Hepatocyte (in vitro differentiated cells): ENCODE measurements around the gene SLC5A12. TPM values are rescaled to one million over a fixed set of nuclear protein-coding genes. Genes with fewer than 3 reads are reported as not detected.
"Not testable (repeated sequence)": the region's sequence is repeated elsewhere in the genome, so short reads cannot be mapped to it uniquely, and the experiment has no call there.

Experiments used
- DNase-seq: peaks from one replicate; pipeline ENCODE4 v3.0.0-alpha.2; 2016; ENCODE audit warnings: low spot score
- H2AFZ ChIP-seq: fragments of 200-600 bp; sonication (generic); 2 replicates; pipeline ENCODE4 v1.6.0; 2016; ENCODE audit warnings: antibody characterized with exemption, mild to moderate bottlenecking
- H3K27ac ChIP-seq: fragments of 200-600 bp; sonication (generic); 2 replicates; pipeline ENCODE4 v1.5.1; 2016; ENCODE audit warnings: mild to moderate bottlenecking
- H3K27me3 ChIP-seq: fragments of 200-600 bp; sonication (generic); 2 replicates; pipeline ENCODE4 v1.6.1; 2016
- H3K36me3 ChIP-seq: fragments of 200-600 bp; sonication (generic); replicated peaks from 2 replicates; pipeline ENCODE4 v1.5.1; 2016; ENCODE audit warnings: low read depth; ENCODE audit not compliant: insufficient read depth
- H3K4me1 ChIP-seq: fragments of 200-600 bp; sonication (generic); 2 replicates; pipeline ENCODE4 v1.5.1; 2016; ENCODE audit warnings: mild to moderate bottlenecking, moderate library complexity; ENCODE audit not compliant: insufficient read depth
- H3K4me2 ChIP-seq: fragments of 200-600 bp; sonication (generic); 2 replicates; pipeline ENCODE4 v1.6.0; 2016
- H3K4me3 ChIP-seq: fragments of 200-600 bp; sonication (generic); 2 replicates; pipeline ENCODE4 v1.5.1; 2016; ENCODE audit warnings: mild to moderate bottlenecking
- H3K79me2 ChIP-seq: fragments of 200-600 bp; sonication (generic); 2 replicates; pipeline ENCODE4 v1.6.0; 2017; ENCODE audit warnings: mild to moderate bottlenecking
- H3K9me2 ChIP-seq: fragments of 200-600 bp; sonication (generic); replicated peaks from 2 replicates; pipeline ENCODE4 v1.6.0; 2017; ENCODE audit warnings: mild to moderate bottlenecking; ENCODE audit not compliant: insufficient read depth
- H3K9me3 ChIP-seq: fragments of 200-600 bp; sonication (generic); 2 replicates; pipeline ENCODE4 v1.5.1; 2016; ENCODE audit warnings: low read depth, mild to moderate bottlenecking
- H4K20me1 ChIP-seq: fragments of 200-600 bp; sonication (generic); 2 replicates; pipeline ENCODE4 v1.6.0; 2016; ENCODE audit warnings: mild to moderate bottlenecking; ENCODE audit not compliant: insufficient read depth, poor library complexity, severe bottlenecking
- EZH2 ChIP-seq: fragments of 200-600 bp; sonication (generic); IDR thresholded peaks from 2 replicates; pipeline ENCODE4 v1.6.1; 2016; ENCODE audit warnings: antibody characterized with exemption, mild to moderate bottlenecking, borderline replicate concordance
- EZH2phosphoT487 ChIP-seq: fragments of 200-600 bp; sonication (generic); IDR thresholded peaks from one replicate; pipeline ENCODE4 v1.6.1; 2018; ENCODE audit warnings: antibody characterized with exemption, mild to moderate bottlenecking, low read depth, moderate library complexity; ENCODE audit not compliant: unreplicated experiment, severe bottlenecking
- WGBS: methylation state at CpG from one replicate; pipeline ENCODE4 v1.1.6; 2016; ENCODE audit warnings: low lambda C conversion rate; ENCODE audit errors: missing lambda C conversion rate; 5-methylcytosine and 5-hydroxymethylcytosine counted together
- polyA plus RNA-seq: library from polyadenylated mRNA; unstranded; fragments of >200 nt; fragmentation: Nextera tagmentation; extraction: Ambion mirVana; gene quantifications from 2 replicates; pipeline ENCODE4 v1.2.1, GENCODE V29; 2016
- total RNA-seq: library from RNA; depleted of rRNA; stranded (reverse); fragments of >200 nt; gene quantifications from 2 replicates; pipeline ENCODE4 v1.2.3, GENCODE V29; 2014
- TF ChIP-seq, protein P1 (sequence below): fragments of 200-600 bp; sonication (generic); IDR thresholded peaks from 2 replicates; pipeline ENCODE4 v1.5.1; 2016; ENCODE audit warnings: antibody characterized with exemption, mild to moderate bottlenecking; ENCODE audit not compliant: poor library complexity

Gene SLC5A12
- total and polyA plus RNA-seq, 2 experiments from 2014 or later, result 37.8 to 41.9 TPM

DNA sequence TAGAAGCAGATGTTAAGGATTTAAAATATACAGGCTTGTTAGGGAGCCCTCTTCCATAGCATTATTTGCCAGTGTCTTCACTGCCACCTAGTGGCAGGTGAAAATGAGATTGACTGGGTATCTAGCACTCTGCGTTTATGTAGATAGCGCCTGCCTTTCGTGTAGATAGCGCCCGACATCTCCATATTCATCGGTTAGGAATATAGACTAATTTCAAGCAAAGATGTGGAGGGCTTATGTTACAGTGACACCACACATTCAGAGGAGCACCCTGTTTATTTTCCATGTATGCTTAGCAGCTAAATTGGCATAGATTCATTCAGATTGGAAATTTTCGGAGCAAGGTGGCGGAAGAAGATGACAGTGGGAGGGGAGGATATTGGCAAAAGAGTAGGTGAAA, 72.0 kb downstream of the SLC5A12 start:
- no peaks in the 10 kb centered on the region for H3K9me2 ChIP-seq
- no peak overlapping the region for H3K4me3 ChIP-seq
- H3K79me2 ChIP-seq, result no peaks in the 10 kb centered on the region
- H4K20me1 ChIP-seq, result no peaks in the 10 kb centered on the region
- H3K9me3 ChIP-seq, result no peaks in the 10 kb centered on the region
- H3K27ac ChIP-seq, result no peak overlapping the region
- 34% methylated on average over 8 of the region's 8 CpGs for WGBS
- H3K4me2 ChIP-seq, result no peak overlapping the region
- DNase-seq, result peak; percentile 84
- no peaks in the 10 kb centered on the region for H3K4me1 ChIP-seq
- H2AFZ ChIP-seq, result no peak overlapping the region
- H3K27me3 ChIP-seq, result peaks cover 19% of the 10 kb centered on the region
- H3K36me3 ChIP-seq, result no peaks in the 10 kb centered on the region
- TF ChIP-seq EZH2 (no peak), EZH2phosphoT487 (no peak)
- TF ChIP-seq, protein P1, sequence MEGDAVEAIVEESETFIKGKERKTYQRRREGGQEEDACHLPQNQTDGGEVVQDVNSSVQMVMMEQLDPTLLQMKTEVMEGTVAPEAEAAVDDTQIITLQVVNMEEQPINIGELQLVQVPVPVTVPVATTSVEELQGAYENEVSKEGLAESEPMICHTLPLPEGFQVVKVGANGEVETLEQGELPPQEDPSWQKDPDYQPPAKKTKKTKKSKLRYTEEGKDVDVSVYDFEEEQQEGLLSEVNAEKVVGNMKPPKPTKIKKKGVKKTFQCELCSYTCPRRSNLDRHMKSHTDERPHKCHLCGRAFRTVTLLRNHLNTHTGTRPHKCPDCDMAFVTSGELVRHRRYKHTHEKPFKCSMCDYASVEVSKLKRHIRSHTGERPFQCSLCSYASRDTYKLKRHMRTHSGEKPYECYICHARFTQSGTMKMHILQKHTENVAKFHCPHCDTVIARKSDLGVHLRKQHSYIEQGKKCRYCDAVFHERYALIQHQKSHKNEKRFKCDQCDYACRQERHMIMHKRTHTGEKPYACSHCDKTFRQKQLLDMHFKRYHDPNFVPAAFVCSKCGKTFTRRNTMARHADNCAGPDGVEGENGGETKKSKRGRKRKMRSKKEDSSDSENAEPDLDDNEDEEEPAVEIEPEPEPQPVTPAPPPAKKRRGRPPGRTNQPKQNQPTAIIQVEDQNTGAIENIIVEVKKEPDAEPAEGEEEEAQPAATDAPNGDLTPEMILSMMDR, result peak; percentile 73

DNA sequence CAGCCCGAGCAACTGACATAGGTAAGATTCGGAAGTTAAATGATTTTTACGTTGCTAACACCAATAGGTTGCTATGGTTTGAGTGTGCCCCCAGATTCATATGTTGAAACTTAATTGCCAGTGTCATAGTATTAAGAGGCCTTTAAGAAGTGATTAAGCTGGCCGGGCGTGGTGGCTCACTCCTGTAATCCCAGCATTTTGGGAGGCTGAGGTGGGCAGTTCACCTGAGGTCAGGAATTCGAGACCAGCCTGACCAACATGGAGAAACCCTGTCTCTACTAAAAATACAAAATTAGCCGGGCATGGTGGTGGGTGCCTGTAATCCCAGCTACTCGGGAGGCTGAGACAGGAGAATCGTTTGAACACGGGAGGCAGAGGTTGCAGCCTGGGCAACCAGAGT, 78.5 kb downstream of the SLC5A12 start:
- not testable (repeated sequence) for H3K4me1 ChIP-seq, DNase-seq, H3K79me2 ChIP-seq, H4K20me1 ChIP-seq, H3K36me3 ChIP-seq, H3K4me3 ChIP-seq, H3K9me2 ChIP-seq, H3K27ac ChIP-seq, H3K27me3 ChIP-seq, H3K9me3 ChIP-seq, H3K4me2 ChIP-seq, H2AFZ ChIP-seq
- WGBS, result 92% methylated on average over 10 of the region's 10 CpGs

DNA sequence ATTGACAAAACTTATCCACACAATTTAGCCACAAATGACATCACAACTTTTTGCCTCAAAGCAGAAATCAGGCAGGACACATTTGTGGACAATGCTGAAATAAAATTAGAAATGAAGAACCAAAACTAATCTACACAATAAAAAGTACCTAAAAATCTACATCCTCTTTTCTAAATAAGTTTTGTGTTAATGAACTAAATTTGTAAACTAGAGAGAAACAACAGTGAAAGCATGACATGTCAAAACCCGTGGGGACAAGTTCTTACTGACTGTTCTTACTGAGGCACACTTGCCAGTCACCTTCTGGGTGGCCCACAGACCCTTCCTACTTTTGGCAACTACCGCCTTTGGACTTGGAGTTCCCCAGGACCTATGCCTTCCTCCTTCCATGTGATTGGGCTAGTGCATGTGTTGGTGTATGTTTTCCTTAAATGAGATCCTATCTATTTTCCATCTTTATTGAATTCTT, 89.1 kb downstream of the SLC5A12 start:
- no peak for TF ChIP-seq EZH2
- TF ChIP-seq, protein P1, result no peak
- no peak for TF ChIP-seq EZH2phosphoT487

DNA sequence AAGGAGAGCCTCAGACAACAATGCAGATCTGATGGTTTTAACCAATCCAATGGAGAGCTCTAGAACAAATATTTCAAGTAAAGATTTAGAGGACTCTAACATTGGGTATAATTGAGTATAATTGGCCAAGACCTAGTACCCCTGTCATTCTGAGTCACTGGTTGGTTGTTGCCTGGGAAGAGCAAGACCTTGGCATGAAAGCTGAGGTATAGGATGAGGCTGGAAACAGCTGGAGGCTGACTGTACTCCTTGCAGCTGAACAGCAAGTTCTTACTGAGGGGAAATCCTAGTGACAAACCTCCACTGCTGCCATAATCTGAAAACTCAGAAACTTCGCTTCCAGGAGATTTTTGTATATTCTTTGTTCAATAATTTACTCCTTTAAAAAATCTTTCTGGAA, 95.5 kb downstream of the SLC5A12 start:
- H3K9me3 ChIP-seq, result no peaks in the 10 kb centered on the region
- H2AFZ ChIP-seq, result no peak overlapping the region
- no peaks in the 10 kb centered on the region for H4K20me1 ChIP-seq
- H3K27ac ChIP-seq, result no peak overlapping the region
- TF ChIP-seq, protein P1, result no peak
- TF ChIP-seq EZH2 (no peak), EZH2phosphoT487 (no peak)
- H3K79me2 ChIP-seq, result no peaks in the 10 kb centered on the region
- H3K4me3 ChIP-seq, result no peak overlapping the region
- no peak for DNase-seq
- H3K36me3 ChIP-seq, result no peaks in the 10 kb centered on the region
- H3K27me3 ChIP-seq, result no peaks in the 10 kb centered on the region
- no peaks in the 10 kb centered on the region for H3K4me1 ChIP-seq
- H3K4me2 ChIP-seq, result no peak overlapping the region
- WGBS, result 100% methylated on average over 1 of the region's 1 CpG
- no peaks in the 10 kb centered on the region for H3K9me2 ChIP-seq

More for the DNA sequence above, 89.1 kb downstream of the SLC5A12 start:
- no peak overlapping the region for H3K4me3 ChIP-seq
- 55% methylated on average over 2 of the region's 2 CpGs for WGBS
- no peaks in the 10 kb centered on the region for H3K9me3 ChIP-seq
- H4K20me1 ChIP-seq, result no peaks in the 10 kb centered on the region
- no peak overlapping the region for H3K4me2 ChIP-seq
- H3K36me3 ChIP-seq, result no peaks in the 10 kb centered on the region
- no peak overlapping the region for H3K27ac ChIP-seq
- no peak overlapping the region for H2AFZ ChIP-seq
- no peaks in the 10 kb centered on the region for H3K9me2 ChIP-seq
- H3K4me1 ChIP-seq, result no peaks in the 10 kb centered on the region
- H3K79me2 ChIP-seq, result no peaks in the 10 kb centered on the region
- H3K27me3 ChIP-seq, result no peaks in the 10 kb centered on the region
- no peak for DNase-seq
